Breast epithelium (tissue), 3 donors: ENCODE measurements around the gene MAP3K14.

ENCODE experiments used
- POLR2A ChIP-seq: fragments of 450-650 bp; IDR thresholded peaks from one replicate; pipeline ENCODE4 v1.6.1; 2016; ENCODE audit warnings: antibody characterized with exemption, mild to moderate bottlenecking, moderate library complexity
- POLR2AphosphoS5 ChIP-seq, 3 donors: sonication (generic); formaldehyde crosslinking; IDR thresholded peaks; one replicate each; pipeline ENCODE4 v1.6.1; 2017; ENCODE audit warnings: antibody characterized with exemption in 3 of 3
- TF ChIP-seq, protein P1 (sequence below), 3 donors: fragments of 450-650 bp; IDR thresholded peaks; one replicate each; pipeline ENCODE4 v1.5.1; 2016 to 2017; ENCODE audit warnings: antibody characterized with exemption in 3 of 3, mild to moderate bottlenecking in 3 of 3, moderate library complexity in 3 of 3

DNA sequence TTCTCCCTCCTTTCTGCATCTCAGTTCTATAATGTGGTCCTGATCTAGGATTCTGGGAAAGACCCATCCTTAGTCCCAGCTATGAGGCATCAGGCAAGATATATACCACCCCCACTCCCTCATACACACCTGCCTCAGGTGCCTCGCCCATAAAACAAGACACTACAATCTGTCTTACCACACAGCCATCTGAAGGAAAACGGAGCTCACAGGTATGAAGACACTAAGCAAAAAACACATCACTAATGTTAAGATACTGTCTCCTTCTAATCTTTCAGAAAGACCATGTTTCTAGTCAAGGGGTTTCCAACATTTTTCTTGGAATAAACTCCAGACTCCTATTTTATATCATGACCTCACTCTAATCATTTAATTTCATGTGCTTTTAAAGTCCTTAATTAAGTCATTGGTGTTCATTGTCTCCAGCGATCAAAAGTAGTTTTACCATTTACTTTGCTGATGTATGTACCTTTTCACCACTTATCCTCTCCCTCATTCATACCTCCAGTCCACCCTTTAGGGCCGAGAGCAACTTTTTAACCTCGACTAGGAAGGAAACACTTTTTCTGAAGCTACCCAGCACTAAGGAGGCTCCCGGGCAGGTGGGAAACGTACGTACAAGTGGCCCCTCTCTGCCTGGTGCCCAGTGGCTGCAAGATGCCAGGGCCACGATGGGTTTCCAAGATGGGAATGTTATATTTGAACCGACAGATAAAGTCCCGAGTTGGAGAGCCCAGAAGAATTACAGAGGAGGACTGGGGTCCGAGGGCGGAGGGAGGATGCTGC is 979 bp downstream of the MAP3K14 start:
- TF ChIP-seq, protein P1, sequence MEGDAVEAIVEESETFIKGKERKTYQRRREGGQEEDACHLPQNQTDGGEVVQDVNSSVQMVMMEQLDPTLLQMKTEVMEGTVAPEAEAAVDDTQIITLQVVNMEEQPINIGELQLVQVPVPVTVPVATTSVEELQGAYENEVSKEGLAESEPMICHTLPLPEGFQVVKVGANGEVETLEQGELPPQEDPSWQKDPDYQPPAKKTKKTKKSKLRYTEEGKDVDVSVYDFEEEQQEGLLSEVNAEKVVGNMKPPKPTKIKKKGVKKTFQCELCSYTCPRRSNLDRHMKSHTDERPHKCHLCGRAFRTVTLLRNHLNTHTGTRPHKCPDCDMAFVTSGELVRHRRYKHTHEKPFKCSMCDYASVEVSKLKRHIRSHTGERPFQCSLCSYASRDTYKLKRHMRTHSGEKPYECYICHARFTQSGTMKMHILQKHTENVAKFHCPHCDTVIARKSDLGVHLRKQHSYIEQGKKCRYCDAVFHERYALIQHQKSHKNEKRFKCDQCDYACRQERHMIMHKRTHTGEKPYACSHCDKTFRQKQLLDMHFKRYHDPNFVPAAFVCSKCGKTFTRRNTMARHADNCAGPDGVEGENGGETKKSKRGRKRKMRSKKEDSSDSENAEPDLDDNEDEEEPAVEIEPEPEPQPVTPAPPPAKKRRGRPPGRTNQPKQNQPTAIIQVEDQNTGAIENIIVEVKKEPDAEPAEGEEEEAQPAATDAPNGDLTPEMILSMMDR (IDR thresholded peaks at IDR 0.05): no peak
- TF ChIP-seq POLR2A: no peak
- no peak for TF ChIP-seq POLR2AphosphoS5 (IDR thresholded peaks at IDR 0.05)
